Right kidney (tissue), 1 donor: ENCODE data around the gene RSPH3.

Experiments
- DNase-seq: peaks from one replicate; pipeline ENCODE4 v3.0.0-alpha.2; 2016

The RSPH3 gene

GRCh38 chr6:158938220-158938619 is 61.8 kb downstream of the RSPH3 start:
- DNase-seq, result no peak

GRCh38 chr6:158934157-158934556 is 65.8 kb downstream of the RSPH3 start:
- no peak for DNase-seq

- DNase-seq, result no peak
Observed at GRCh38 chr6:158933079-158933595, 66.9 kb downstream of the RSPH3 start.

GRCh38 chr6:158928068-158928467 is 71.9 kb downstream of the RSPH3 start:
- no peak for DNase-seq

GRCh38 chr6:158926414-158926813 is 73.6 kb downstream of the RSPH3 start:
- DNase-seq, result no peak

GRCh38 chr6:158924499-158925455 is 75.2 kb downstream of the RSPH3 start:
- DNase-seq, result no peak

GRCh38 chr6:158923805-158924498 is 76.0 kb downstream of the RSPH3 start:
- no peak for DNase-seq
